HepG2 (cell line): ENCODE measurements around the gene PARN. TPM values are rescaled to one million over a fixed set of nuclear protein-coding genes. Genes with fewer than 3 reads are reported as not detected.
A peak's percentile ranks its signal among the peaks of the same experiment; 100 is the strongest.

ENCODE experiments used
- CREM ChIP-seq, 2 experiments: sonication (generic) in 1 of 2; formaldehyde crosslinking in 1 of 2; IDR thresholded peaks; 2 replicates each; pipeline versions ENCODE4 v1.4.0 to v1.6.1; 2016 to 2020; ENCODE audit warnings: antibody characterized with exemption in 1 of 2, mild to moderate bottlenecking in 1 of 2, missing genetic modification reagents in 1 of 2
- FOXP1 ChIP-seq, 2 experiments: fragments of 450-650 bp in 1 of 2; IDR thresholded peaks; 2 replicates each; pipeline ENCODE4 v1.6.1; 2017 to 2018; ENCODE audit warnings: antibody characterized with exemption in 1 of 2
- GTF2F1 ChIP-seq: fragments of 150-350 bp; IDR thresholded peaks from 2 replicates; pipeline ENCODE4 v1.6.1; 2014; ENCODE audit warnings: low read length
- HOXA5 ChIP-seq: sonication (generic); formaldehyde crosslinking; IDR thresholded peaks from 2 replicates; pipeline ENCODE4 v1.4.0; 2020; ENCODE audit warnings: missing genetic modification reagents
- IRF2 ChIP-seq: IDR thresholded peaks from 2 replicates; pipeline ENCODE4 v1.6.1; 2018; ENCODE audit warnings: missing genetic modification reagents, missing compliant biosample characterization
- MAFK ChIP-seq, 2 experiments: IDR thresholded peaks in 1 of 2; conservative IDR thresholded peaks in 1 of 2; 2 replicates each; pipeline ENCODE4 v1.6.1; 2011; ENCODE audit warnings: improper control_type of control experiment in 2 of 2, low read length in 2 of 2
- NFKBIZ ChIP-seq: IDR thresholded peaks from 2 replicates; pipeline ENCODE4 v1.6.1; 2018; ENCODE audit warnings: missing genetic modification reagents, missing compliant biosample characterization
- SCMH1 ChIP-seq: sonication (generic); formaldehyde crosslinking; IDR thresholded peaks from 2 replicates; pipeline ENCODE4 v1.9.0; 2021; ENCODE audit warnings: missing genetic modification reagents, mild to moderate bottlenecking, borderline replicate concordance
- SOX13 ChIP-seq, 3 experiments: fragments of 450-650 bp in 1 of 3; sonication (generic) in 1 of 3; formaldehyde crosslinking in 1 of 3; IDR thresholded peaks in 2 of 3; conservative IDR thresholded peaks in 1 of 3; 2 replicates each; pipeline versions ENCODE4 v1.5.0 to v1.6.1; 2016 to 2020; ENCODE audit warnings: antibody characterized with exemption in 1 of 3, mild to moderate bottlenecking in 1 of 3, missing compliant biosample characterization in 1 of 3, missing genetic modification reagents in 1 of 3, moderate library complexity in 1 of 3
- TBX3 ChIP-seq: fragments of 450-650 bp; IDR thresholded peaks from 2 replicates; pipeline ENCODE4 v1.6.1; 2017; ENCODE audit warnings: antibody characterized with exemption, mild to moderate bottlenecking, inconsistent platforms, borderline replicate concordance
- YEATS4 ChIP-seq: sonication (generic); formaldehyde crosslinking; IDR thresholded peaks from 2 replicates; pipeline ENCODE4 v1.4.0; 2020; ENCODE audit warnings: missing genetic modification reagents, borderline replicate concordance
- ZFP1 ChIP-seq: IDR thresholded peaks from 2 replicates; pipeline ENCODE4 v1.6.1; 2016
- ZNF256 ChIP-seq: sonication (generic); formaldehyde crosslinking; conservative IDR thresholded peaks from 2 replicates; pipeline ENCODE4 v1.4.0; 2020; ENCODE audit warnings: missing genetic modification reagents
- ZNF451 ChIP-seq: sonication (generic); formaldehyde crosslinking; IDR thresholded peaks from 2 replicates; pipeline ENCODE4 v1.5.0; 2020; ENCODE audit warnings: mild to moderate bottlenecking, missing genetic modification reagents
- ZNF577 ChIP-seq: sonication (generic); formaldehyde crosslinking; IDR thresholded peaks from 2 replicates; pipeline ENCODE4 v1.4.0; 2020; ENCODE audit warnings: mild to moderate bottlenecking, low read depth, missing genetic modification reagents, borderline replicate concordance
- polyA plus RNA-seq, 8 experiments: library from polyadenylated mRNA; depleted of rRNA in 3 of 8; stranded (reverse) in 7 of 8; unstranded in 1 of 8; fragments of >200 nt; fragmentation: Illumina TruSeq in 4 of 8; extraction: Trizol in 4 of 8; gene quantifications; 2 replicates each; pipeline versions ENCODE4 v1.2.1 to v1.2.3, GENCODE V29; 2011 to 2016; ENCODE audit warnings: low read depth in 4 of 8, missing spikeins in 1 of 8, mixed read lengths in 1 of 8; ENCODE audit not compliant: insufficient read depth in 1 of 8
- total RNA-seq, 5 experiments: library from RNA; depleted of rRNA; stranded (reverse); fragments of >200 nt; fragmentation: Illumina TruSeq; extraction: Trizol; gene quantifications; 2 replicates each; pipeline ENCODE4 v1.2.3, GENCODE V29; 2016; ENCODE audit warnings: low read depth in 1 of 5
- TF ChIP-seq, protein P1 (sequence below), 2 experiments: sonication (generic) in 1 of 2; formaldehyde crosslinking in 1 of 2; IDR thresholded peaks; 2 replicates each; pipeline versions ENCODE4 v1.4.0 to v1.6.1; 2016 to 2020; ENCODE audit warnings: borderline replicate concordance in 1 of 2, low read depth in 1 of 2, mild to moderate bottlenecking in 1 of 2, missing genetic modification reagents in 1 of 2
- TF ChIP-seq, protein P2 (sequence below): sonication (generic); formaldehyde crosslinking; IDR thresholded peaks from 2 replicates; pipeline ENCODE4 v1.4.0; 2020; ENCODE audit warnings: missing genetic modification reagents
- TF ChIP-seq, protein P3 (sequence below): sonication (generic); formaldehyde crosslinking; IDR thresholded peaks from 2 replicates; pipeline ENCODE4 v1.5.0; 2020; ENCODE audit warnings: missing genetic modification reagents, mild to moderate bottlenecking, borderline replicate concordance
- TF ChIP-seq, protein P4 (sequence below): sonication (generic); formaldehyde crosslinking; IDR thresholded peaks from 2 replicates; pipeline ENCODE4 v1.8.0; 2022; ENCODE audit warnings: missing genetic modification reagents, low read depth, mild to moderate bottlenecking, borderline replicate concordance

The PARN gene
- total and polyA plus RNA-seq, 2 of the 13 experiments (the other 11 are each of a cell fraction or from before 2014, with no cell fraction given), result 13.3 to 47.6 TPM

DNA sequence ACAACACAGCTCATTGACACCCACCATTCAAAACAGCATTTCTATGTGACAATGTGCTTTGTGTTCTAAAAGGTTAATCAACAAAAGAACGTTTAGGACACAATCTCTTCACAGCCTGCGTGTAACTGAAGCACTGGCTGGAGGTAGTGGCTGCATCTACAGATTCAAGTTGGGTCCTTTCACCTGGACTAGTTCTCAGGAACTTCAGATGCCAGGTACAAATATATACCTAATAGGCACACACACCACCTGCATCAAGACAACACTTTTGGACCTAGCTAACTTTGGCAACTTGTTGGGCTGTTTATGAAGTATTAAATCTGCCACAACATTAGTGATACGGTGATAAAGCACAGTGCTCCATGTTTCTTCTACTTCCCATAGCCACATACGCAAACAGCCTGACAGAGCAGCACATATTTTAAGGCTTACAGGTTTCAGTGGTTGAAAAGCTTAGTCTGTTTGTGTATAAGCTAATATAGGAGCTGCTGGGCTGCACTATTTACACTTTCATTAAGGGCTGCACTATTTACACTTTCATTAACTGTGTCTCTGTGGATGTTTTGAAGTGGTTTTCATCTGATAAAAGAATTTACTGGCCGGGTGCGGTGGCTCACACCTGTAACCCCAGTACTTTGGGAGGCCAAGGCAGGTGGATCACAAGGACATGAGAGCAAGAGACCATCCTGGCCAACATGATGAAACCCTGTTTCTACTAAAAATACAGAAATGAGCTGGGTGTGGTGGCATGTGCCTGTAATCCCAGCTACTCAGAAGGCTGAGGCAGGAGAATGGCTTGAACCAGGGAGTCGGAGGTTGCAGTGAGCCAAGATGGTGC, 132.6 kb downstream of the PARN start (continued):
- TF ChIP-seq ZNF451 (no peak), NFKBIZ (CRISPR knock-in tag) (peak; percentile 50), SCMH1 (CRISPR knock-in tag) (no peak), HOXA5 (CRISPR knock-in tag) (peak; percentile 45; the same call in 1 of the 2 replicates), ZNF577 (CRISPR knock-in tag) (no peak), ZNF256 (no peak), TBX3 (peak; percentile 97), CREM (IDR thresholded peaks at IDR 0.05) (peak; percentile 73), CREM (CRISPR knock-in tag; IDR thresholded peaks at IDR 0.05) (no peak), IRF2 (CRISPR knock-in tag) (peak; percentile 58), FOXP1 (IDR thresholded peaks at IDR 0.05) (no peak), FOXP1 (CRISPR knock-in tag; IDR thresholded peaks at IDR 0.05) (peak; percentile 89), MAFK (conservative IDR thresholded peaks at IDR 0.05 in 1 of 2, IDR thresholded peaks at IDR 0.05 in 1 of 2; ENCODE audit: low read length in 2 of 2) (no peak), SOX13 (IDR thresholded peaks at IDR 0.05) (no peak), SOX13 (CRISPR knock-in tag; conservative IDR thresholded peaks at IDR 0.05 in 1 of 2, IDR thresholded peaks at IDR 0.05 in 1 of 2) (peak in 1 of 2 experiments; percentile 50; a peak in 2 of 4 replicates), YEATS4 (peak; percentile 72; the same call in 1 of the 2 replicates), ZFP1 (CRISPR knock-in tag) (peak; percentile 78), GTF2F1 (no peak)
- TF ChIP-seq, protein P1, sequence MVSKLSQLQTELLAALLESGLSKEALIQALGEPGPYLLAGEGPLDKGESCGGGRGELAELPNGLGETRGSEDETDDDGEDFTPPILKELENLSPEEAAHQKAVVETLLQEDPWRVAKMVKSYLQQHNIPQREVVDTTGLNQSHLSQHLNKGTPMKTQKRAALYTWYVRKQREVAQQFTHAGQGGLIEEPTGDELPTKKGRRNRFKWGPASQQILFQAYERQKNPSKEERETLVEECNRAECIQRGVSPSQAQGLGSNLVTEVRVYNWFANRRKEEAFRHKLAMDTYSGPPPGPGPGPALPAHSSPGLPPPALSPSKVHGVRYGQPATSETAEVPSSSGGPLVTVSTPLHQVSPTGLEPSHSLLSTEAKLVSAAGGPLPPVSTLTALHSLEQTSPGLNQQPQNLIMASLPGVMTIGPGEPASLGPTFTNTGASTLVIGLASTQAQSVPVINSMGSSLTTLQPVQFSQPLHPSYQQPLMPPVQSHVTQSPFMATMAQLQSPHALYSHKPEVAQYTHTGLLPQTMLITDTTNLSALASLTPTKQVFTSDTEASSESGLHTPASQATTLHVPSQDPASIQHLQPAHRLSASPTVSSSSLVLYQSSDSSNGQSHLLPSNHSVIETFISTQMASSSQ (IDR thresholded peaks at IDR 0.05; ENCODE audit: low read depth), result no peak
- TF ChIP-seq, protein P1 (CRISPR knock-in tag; IDR thresholded peaks at IDR 0.05; ENCODE audit: borderline replicate concordance), result peak; percentile 77; the same call in 1 of the 2 replicates
- TF ChIP-seq, protein P2, sequence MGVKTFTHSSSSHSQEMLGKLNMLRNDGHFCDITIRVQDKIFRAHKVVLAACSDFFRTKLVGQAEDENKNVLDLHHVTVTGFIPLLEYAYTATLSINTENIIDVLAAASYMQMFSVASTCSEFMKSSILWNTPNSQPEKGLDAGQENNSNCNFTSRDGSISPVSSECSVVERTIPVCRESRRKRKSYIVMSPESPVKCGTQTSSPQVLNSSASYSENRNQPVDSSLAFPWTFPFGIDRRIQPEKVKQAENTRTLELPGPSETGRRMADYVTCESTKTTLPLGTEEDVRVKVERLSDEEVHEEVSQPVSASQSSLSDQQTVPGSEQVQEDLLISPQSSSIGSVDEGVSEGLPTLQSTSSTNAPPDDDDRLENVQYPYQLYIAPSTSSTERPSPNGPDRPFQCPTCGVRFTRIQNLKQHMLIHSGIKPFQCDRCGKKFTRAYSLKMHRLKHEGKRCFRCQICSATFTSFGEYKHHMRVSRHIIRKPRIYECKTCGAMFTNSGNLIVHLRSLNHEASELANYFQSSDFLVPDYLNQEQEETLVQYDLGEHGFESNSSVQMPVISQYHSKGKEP (CRISPR knock-in tag), result peak; percentile 51; the same call in 1 of the 2 replicates
- TF ChIP-seq, protein P3, sequence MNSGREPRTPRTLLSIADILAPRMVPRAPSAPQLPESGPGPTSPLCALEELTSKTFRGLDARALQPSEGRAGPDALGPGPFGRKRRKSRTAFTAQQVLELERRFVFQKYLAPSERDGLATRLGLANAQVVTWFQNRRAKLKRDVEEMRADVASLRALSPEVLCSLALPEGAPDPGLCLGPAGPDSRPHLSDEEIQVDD (CRISPR knock-in tag), result no peak
- TF ChIP-seq, protein P4, sequence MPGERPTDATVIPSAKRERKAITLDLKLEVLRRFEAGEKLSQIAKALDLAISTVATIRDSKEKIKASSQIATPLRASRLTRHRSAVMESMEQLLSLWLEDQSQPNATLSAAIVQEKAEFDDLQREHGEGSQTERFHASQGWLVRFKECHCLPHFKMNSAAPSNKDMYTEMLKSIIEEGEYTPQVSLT (CRISPR knock-in tag), result no peak
